Right ventricle myocardium inferior (tissue), 1 donor: ENCODE data around the gene TMTC1. TPM values are rescaled to one million over a fixed set of nuclear protein-coding genes. Genes with fewer than 3 reads are reported as not detected.

ENCODE experiments used
- ATAC-seq: fragments of 200-7000 bp; cut with Tn5 transposase; one replicate; pipeline ENCODE4 v1.9.1; 2020; ENCODE audit warnings: mild to moderate bottlenecking, moderate library complexity
- DNase-seq: peaks from one replicate; pipeline ENCODE4 v3.0.0; 2021; ENCODE audit errors: missing footprints
- intact Hi-C: fragments of 100-400 bp; cut with DNase I; formaldehyde crosslinking; loops from one replicate; pipeline ENCODE4 v1.11.0; 2022
- total RNA-seq: library from RNA; stranded (reverse); fragmentation: NEBNext Ultra II Directional; extraction: Animal tissue kit (Norgen Biotek cat#: 25700); gene quantifications from one replicate; pipeline ENCODE4 v1.2.1, GENCODE V29; 2021
- donor health status: DM: no; HTN: yes; CAD: no; lungs with severe emphysema.

Gene TMTC1
- total RNA-seq, 1 donor from 2014 or later = 33.8 TPM

- DNase-seq (no peak), ATAC-seq (no peak)
- intact Hi-C loops = no loop called here
These were observed 55.7 kb downstream of the TMTC1 start for GRCh38 chr12:29728030-29728429.

DNA sequence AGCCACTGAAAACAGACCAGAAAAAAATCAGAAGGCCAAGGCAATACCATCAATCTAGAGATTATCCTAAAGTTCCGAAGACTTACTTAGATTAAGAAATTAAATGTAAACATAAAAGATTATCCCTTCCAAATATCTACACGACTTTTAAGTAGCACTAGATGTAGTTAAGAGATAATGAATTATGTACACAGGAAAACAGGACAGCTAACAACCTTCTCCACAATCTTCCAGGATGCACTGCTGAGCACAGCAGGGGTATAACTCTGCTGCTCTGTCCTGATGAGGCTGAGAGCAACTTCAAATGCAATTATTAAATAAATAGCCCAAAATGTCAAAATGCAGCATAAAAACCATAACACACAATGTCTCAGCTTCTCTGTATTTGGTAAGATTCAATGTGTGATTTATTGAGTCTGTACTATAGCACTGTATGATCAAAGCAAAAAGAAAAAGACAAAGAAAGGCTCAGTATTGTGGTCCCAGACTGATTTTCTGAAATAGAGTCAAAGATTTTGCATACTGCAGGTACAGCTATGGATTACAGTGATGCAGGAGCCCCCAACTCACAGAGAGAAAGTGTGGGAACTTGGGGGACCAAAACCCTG, 56.9 kb downstream of the TMTC1 start:
- no peak for ATAC-seq
- intact Hi-C loops = no loop called here
- DNase-seq = no peak

DNA sequence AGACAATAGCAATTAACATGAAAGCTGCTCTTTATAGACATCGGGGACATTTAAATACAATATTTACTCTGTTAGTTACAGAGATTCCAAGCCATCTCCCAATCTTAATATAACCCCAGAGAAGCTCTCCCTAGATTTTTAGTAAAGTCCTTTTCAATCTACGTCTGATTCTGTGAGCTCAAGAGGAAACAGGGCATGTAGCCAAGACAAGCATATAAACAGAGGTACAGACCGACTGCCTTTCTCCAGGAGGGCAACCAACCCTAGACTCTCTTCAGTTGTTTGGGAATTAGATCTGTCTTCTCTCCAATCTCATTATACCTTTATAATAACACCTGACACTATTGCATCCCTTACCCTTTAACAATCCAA, 57.4 kb downstream of the TMTC1 start:
- ATAC-seq = peak; percentile 49
- intact Hi-C loops = no loop called here
- no peak for DNase-seq

GRCh38 chr12:29725587-29726320, 58.0 kb downstream of the TMTC1 start:
- ATAC-seq (peak; percentile 94), DNase-seq (no peak)
- intact Hi-C loops = no loop called here

DNA sequence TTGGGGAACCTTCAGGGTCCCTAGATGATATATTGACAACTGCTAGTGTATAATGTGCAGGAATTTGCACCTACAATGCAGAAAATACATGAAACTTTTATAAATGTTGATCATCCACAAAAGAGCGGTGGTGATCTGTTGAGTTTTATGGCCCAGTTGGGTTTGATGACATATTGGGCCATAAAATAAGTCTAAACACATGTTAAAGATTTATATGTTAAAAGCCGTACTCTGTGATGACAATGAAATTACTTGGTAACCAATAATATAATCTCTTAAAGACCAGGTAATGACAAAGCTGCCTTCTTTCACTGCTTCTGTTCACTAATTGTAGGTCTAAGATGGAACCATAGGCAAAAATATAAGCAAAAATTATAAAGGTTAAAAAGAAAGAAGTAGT, 61.6 kb downstream of the TMTC1 start:
- DNase-seq (no peak), ATAC-seq (no peak)
- intact Hi-C loops = no loop called here

DNA sequence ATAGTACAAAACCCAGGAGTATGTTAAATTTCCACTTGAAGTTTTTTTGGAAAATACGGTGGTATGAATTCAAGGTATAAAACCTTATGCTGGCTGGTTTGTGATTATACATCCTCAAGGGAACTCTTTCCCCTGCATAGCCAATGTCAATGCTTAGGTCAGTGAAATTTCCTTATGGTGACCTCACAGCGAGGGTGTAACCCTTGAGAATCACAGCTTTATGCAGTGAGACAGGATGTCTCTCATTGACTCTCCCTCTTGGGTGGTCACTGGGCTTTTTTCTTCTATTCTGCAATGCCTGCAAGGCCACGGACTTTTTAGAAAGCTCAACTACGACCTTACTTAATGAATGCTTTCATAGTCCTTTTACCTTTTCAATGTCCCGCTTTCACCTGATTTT, 64.4 kb downstream of the TMTC1 start:
- intact Hi-C loops = no loop called here

GRCh38 chr12:29717540-29718100, 66.1 kb downstream of the TMTC1 start:
- intact Hi-C loops = no loop called here
- ATAC-seq = no peak
- DNase-seq = no peak

More for the DNA sequence above, 64.4 kb downstream of the TMTC1 start:
- DNase-seq (no peak), ATAC-seq (no peak)

DNA sequence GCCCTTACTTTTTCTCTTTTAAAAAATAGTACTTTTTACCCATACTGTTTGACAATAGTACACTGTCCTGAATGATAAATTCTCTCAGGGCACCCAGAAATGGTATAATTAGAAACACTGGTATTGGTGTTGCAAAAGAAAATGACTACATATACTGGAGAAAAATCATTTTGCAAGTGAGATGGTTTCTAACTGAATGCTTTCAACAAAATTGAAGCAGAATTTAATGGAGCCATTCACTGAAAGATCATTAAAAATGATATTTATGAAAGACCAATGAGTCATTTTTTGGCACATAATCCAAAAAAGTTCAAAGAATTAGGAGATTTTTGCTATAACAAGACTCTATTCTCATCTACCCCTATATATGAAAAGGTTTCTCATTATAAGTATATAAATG, 68.8 kb downstream of the TMTC1 start:
- ATAC-seq (no peak), DNase-seq (no peak)
- intact Hi-C loops = no loop called here

DNA sequence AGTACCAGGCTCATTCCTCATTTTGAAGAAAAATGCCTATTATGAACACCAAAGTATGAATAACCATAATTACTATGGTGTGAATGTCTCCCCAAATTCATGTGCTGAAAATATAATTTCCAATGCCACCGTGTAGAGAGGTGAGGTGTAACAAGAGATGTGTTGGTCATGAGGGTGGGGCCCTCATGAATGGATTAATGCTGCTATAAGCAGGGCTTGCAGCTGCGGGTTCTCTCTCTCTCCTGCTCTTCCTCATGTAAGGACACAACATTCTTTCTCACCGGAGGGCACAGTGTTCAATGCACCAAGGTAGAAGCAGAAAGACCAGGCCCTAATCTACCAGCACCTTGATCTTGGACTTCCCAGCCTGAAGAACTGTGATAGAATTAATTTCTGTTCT, 70.0 kb downstream of the TMTC1 start:
- ATAC-seq (no peak), DNase-seq (no peak)
- intact Hi-C loops = no loop called here

- intact Hi-C loops = no loop called here
- DNase-seq = no peak
- no peak for ATAC-seq
These were observed 72.4 kb downstream of the TMTC1 start for GRCh38 chr12:29711381-29711780.

GRCh38 chr12:29710104-29710503, 73.6 kb downstream of the TMTC1 start:
- peak; percentile 87 for ATAC-seq
- DNase-seq = no peak
- intact Hi-C loops = no loop called here

DNA sequence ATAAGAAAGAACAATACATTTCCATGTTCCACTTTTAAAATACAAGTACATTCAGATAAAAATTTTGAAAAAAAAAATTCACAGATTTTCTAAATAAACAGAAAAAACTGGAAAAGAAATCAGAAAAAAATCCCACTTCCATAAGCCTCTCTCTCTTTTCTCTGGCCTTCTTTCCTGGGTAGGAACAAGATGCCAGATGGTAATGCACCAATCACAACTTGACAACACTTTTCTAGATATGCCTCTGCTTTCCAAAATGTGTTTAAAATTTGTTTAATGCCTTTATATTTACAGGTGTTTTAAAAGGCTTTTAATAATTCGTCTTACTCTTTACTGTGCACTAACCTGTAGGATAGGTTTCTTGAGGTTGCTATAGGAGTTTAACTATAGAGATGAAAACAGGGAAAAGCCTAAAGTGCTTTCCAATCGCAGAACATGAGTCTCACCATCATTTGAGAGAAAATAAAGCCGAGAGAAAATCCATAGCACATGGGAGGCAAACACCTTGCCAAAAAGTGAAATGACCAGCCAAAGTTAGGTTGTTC, 74.2 kb downstream of the TMTC1 start:
- no peak for DNase-seq
- no peak for ATAC-seq
- intact Hi-C loops = no loop called here

GRCh38 chr12:29709054-29709453, 74.7 kb downstream of the TMTC1 start:
- ATAC-seq (no peak), DNase-seq (no peak)
- intact Hi-C loops = no loop called here

DNA sequence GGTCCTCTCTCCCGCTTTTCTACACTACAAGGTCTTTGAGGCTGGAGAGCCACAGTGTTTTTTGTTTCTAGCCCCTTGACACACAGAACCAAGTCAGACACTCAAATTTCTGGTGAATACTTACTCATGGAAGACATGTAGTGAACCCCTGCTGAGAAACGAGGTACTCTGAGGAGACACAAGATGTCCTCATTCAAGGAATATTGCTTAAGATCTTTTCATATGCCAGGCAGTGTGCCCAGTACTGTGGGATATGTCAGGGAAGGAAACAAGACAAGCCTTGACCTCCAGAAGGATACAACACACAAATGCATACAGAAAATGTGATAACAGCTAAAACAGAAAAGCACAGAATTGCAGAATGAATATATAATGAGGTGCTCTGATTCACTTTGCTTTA, 75.9 kb downstream of the TMTC1 start:
- intact Hi-C loops = no loop called here

GRCh38 chr12:29706311-29706710, 77.4 kb downstream of the TMTC1 start:
- ATAC-seq (no peak), DNase-seq (no peak)
- intact Hi-C loops = no loop called here

More for the DNA sequence above, 75.9 kb downstream of the TMTC1 start:
- ATAC-seq (no peak), DNase-seq (no peak)

- intact Hi-C loops = no loop called here
- no peak for ATAC-seq
- no peak for DNase-seq
These were observed 80.2 kb downstream of the TMTC1 start for GRCh38 chr12:29703528-29703927.

GRCh38 chr12:29702972-29703371, 80.8 kb downstream of the TMTC1 start:
- DNase-seq (no peak), ATAC-seq (no peak)
- intact Hi-C loops = no loop called here

GRCh38 chr12:29702222-29702621, 81.5 kb downstream of the TMTC1 start:
- intact Hi-C loops = no loop called here
- DNase-seq (no peak), ATAC-seq (no peak)

- no peak for ATAC-seq
- DNase-seq = no peak
- intact Hi-C loops = no loop called here
These were observed 82.8 kb downstream of the TMTC1 start for GRCh38 chr12:29700761-29701481.

GRCh38 chr12:29698756-29699155, 85.0 kb downstream of the TMTC1 start:
- intact Hi-C loops = no loop called here
- DNase-seq (no peak), ATAC-seq (no peak)
